NB4 (cell line): ENCODE results near the gene ANKLE2.

Experiments
- CTCF ChIP-seq: IDR thresholded peaks from one replicate; pipeline ENCODE4 v1.5.1; 2012; ENCODE audit warnings: low read depth, low read length
- MAX ChIP-seq: IDR thresholded peaks from 2 replicates; pipeline ENCODE4 v1.6.1; 2011; ENCODE audit warnings: low read depth, low read length
- POLR2A ChIP-seq: IDR thresholded peaks from 2 replicates; pipeline ENCODE4 v1.6.1; 2011; ENCODE audit warnings: mild to moderate bottlenecking; ENCODE audit not compliant: insufficient read length; ENCODE audit errors: extremely low read depth

- no peak for TF ChIP-seq CTCF
- TF ChIP-seq MAX = no peak
- no peak for TF ChIP-seq POLR2A
Measured at GRCh38 chr12:132719954-132720324, 41.7 kb downstream of the ANKLE2 start.
